Hypothalamus (tissue), 51 donors: ENCODE measurements around the gene MAML1.
"Not testable (repeated sequence)": the region's sequence is repeated elsewhere in the genome, so short reads cannot be mapped to it uniquely, and the experiment has no call there.

Experiments used
- DNase-seq, 51 donors: peaks; one replicate each; lab custom pipeline; 2025; lab: John Stamatoyannopoulos, UW

MAML1 gene

DNA sequence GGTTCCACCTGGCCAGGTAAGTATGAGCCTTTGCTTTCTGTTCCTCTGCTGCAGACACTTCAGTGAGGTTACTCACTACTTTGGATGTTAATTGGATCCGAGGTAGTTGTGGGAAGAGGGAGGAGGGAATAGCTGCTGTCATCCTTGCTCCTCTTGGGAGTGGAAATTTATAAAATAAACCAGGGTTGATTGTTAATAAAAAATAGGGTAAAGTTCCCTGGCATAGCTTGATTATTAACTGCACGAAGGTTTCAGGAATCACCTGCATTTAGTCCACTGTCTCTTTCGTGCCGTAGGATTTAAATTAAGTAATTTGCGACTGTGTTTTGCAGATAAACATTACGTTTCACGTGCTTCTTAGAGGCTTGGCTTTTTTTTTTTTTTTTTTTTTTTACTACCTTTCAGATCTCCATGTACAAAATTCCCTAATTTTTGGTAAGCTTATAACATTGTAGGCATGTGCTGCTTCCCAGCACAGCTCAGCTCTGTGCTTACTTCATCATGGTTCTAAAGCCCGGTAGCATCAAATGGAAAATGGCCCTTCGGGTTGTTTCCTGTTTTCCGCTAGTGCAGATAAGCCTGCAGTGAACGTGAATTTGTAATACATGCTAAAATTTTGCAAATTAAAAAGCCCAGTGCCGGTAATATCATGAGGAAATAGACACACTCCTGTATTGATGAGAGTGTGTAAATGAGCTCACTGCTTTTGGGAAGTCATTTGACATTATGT lies 34.3 kb downstream of the MAML1 start:
- no peak for DNase-seq

DNA sequence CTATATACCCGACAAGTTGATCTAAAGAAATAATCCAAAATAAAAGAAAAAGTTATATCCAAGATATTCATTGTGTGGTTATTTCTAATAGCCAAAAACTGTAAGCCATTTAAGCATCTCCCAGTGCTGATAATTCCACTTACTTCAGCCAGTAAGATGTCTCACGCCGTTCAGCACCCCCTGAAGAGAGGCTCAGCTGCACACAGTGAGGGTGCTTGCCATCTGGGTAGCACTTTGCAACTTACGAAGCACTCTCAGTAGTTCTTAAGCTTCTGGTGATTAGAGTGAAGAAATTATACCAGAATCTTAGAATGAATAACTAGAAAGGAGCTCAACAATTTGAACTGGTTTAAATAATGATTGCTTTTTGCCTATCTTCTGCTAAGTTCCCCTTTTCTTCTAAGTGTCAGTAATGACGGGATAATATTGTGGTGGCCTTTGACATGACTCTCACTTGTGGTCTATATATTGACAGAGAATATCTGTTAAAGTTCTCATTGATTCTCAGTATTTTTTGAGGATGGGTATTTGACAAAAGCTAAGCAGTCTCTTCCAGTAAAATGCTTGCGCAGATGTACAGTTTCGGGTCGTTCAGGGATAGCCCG lies 35.0 kb downstream of the MAML1 start:
- no peak for DNase-seq

DNA sequence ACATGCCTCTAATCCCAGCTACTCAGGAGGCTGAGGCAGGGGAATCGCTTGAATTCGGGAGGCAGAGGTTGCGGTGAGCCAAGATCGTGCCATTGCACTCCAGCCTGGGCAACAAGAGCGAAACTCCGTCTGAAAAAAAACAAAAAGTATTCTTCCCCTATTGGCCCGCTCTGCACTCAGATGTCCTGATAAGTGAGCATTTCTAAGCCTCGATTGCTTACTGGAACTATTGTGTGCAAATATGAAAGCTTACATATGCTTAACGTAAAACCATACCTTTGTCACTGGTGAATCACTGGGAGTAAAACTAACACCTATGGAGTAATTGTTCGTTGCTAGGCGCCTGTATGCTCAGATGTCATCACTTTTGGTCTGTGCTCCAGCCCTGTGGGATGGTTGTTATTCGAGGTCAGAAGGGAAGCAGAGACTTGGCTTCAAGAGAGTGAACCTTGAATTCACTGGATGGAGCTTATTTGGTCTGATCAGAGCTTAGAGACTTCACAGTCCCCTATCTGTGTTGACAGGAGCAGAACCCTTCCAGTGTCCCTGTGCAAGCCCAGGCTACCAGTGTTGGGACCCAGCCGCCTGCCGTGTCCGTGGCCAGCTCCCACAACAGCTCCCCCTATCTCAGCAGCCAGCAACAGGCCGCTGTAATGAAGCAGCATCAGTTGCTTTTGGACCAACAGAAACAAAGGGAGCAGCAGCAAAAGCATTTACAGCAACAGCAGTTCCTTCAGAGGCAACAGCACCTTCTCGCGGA lies 35.9 kb downstream of the MAML1 start:
- no peak for DNase-seq

DNA sequence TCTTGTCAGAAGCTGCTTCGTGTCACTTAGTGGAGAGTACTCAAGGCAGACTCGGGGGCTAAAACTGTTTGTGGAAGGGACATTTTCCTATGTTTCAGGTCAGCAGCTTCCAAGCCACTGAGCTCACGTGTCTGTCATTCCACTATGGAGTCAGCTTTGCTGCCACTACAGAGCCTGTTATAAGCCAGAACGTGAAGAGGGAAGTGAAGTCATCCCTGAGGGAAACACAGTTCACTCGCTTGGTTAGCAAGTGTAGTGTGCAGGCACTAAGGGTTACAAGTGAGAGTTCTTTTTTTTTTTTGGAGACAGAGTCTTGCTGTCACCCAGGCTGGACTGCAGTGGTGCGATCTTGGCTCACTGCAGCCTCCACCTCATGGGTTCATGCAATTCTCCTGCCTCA lies 36.6 kb downstream of the MAML1 start:
- DNase-seq: no peak

DNA sequence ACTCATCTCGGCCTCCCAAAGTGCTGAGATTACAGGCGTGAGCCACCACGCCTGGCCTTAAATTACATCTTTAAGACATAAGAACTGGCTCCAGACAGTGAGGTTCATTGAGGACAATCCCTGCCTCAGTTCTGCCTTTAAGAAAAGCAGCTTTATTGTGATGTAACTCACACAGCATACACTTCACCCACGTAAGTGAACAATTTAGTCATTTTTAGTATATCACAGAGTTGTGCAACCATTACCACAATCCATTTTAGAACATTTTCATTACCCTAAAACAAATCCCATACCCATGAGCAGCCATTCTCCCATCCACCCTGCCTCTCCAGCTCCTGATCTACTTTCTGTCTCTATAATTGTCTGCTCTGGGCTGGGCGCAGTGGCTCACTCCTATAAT lies 37.2 kb downstream of the MAML1 start:
- no peak for DNase-seq

DNA sequence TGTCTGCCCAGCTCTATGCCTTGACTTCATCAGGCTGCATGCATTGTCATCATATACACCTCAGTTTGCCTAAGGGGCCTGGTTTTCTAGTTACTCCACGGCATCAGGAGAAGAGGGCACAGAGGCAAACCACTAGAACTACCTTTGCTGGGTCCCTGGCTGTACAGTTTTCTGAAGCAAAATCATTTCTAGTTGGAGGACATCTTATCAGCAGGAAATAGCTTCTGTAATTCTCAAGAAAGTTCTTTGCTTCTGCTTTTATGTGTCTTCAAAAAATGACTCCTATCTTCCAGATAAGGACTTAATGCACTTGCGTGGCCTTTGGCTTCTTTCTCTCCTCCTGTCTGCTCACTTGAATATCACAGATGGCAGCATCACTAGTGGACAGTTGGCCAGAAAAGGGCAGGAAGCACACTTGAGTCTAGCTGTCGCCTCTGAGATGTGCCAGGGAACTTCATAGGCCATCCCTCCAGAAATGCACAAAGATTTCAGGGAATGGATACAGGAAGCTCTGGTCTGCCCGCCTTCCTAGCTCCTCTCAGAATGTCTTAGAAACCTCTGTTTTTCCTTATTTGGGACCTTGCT lies 38.8 kb downstream of the MAML1 start:
- DNase-seq: no peak

DNA sequence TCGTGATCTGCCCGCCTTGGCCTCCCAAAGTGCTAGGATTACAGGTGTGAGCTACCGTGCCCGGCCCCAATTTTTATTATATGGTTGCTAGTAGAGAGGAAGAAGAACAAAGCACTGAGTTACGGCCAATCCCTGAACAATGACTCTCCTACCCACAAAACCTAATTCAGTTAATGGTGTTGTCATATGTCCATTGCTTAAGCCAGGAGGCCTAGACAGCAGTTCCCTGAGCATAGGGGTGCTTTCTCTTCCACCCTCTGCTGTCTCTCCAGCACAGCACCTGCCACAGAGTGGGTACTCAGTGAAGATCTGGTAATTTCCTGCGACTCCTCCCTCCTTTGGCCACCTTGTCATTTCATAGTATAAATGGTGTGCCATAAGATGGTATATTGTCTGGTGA lies 39.7 kb downstream of the MAML1 start:
- DNase-seq: no peak

DNA sequence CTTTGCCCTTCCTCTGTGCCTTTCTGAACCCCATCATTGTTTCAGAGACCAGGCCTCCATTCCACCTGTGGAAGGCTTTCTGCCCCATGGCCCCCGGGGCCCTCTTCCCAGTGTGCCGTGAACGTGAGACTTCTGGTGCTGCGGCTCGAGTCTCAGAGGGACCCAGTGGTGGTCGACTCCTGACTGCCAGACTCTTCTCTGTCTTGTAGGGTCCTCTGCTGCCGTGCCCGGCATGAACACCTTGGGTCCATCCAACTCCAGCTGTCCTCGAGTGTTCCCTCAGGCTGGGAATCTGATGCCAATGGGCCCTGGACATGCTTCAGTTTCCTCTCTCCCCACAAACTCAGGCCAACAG lies 41.0 kb downstream of the MAML1 start:
- no peak for DNase-seq

DNA sequence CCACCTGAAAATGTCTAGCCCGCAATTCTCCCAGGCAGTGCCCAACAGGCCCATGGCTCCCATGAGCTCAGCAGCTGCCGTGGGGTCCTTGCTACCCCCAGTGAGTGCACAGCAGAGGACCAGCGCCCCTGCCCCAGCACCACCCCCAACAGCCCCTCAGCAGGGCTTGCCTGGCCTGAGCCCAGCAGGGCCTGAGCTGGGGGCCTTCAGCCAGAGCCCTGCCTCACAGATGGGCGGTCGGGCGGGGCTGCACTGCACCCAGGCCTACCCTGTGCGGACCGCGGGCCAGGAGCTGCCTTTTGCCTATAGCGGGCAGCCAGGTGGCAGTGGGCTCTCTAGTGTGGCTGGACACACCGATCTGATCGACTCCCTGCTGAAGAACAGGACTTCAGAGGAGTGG lies 41.8 kb downstream of the MAML1 start:
- no peak for DNase-seq

DNA sequence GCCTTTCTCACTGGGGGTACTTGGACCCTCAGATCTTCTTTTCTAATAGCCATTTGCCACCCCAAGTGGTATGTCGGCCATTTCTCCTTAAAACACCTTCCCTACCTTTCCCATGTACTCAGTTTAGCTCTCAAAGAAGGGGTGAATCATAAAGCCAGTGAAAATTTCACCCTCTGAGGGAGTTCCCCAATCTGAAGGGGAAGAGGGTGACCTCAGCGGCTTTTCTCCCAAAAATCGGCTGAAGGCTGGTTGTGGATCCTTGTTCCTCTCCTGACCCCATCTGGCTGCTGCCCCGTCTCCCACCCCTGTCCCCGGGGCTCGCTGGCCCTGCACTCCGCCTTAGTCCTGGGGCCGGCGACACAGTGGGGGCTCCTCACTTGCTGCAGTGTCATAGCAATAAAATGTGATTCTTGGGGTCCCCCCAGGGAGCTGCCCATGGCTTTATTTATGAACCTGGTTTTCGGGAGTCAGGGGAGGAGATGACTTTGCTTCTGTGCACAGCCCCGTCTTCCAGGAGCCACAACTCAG lies 43.9 kb downstream of the MAML1 start:
- no peak for DNase-seq

DNA sequence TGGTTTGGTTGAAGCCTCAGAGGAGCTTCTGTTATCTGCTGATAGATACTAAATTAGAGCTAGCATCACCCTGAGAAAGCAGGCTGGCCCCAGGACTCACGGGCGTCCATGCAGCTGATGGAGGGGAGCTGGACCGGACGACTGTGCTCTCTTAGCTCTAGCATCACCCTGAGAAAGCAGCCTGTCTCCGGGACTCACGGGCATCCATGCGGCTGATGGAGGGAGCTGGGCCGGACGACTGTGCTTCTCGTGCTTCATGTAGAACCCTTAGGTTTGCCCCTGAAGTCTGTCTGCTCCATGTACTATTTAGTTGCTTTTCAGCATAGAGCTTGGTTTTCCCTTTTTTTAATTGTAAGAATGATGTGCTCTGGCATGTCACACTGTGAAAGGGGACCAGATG lies 44.8 kb downstream of the MAML1 start:
- DNase-seq: no peak

DNA sequence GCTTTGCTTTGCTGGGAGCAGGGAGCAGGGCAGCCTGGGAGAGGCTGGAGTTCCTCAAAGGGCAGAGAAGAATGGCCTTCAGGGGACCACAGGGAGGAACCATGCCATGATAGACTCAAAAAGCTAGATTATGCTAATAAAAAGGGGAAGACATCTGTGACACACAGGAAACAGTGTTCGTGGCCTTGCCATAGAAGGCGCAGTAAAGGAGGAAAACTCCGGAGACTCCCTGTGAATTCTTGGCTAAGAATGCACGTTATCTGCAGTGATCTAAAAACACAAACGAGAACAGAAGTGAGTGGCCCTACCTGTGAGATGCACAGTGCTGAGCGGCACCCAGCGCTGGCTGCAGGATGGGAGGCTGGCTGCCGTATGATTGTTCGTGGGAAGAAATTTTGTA lies 45.3 kb downstream of the MAML1 start:
- no peak for DNase-seq

DNA sequence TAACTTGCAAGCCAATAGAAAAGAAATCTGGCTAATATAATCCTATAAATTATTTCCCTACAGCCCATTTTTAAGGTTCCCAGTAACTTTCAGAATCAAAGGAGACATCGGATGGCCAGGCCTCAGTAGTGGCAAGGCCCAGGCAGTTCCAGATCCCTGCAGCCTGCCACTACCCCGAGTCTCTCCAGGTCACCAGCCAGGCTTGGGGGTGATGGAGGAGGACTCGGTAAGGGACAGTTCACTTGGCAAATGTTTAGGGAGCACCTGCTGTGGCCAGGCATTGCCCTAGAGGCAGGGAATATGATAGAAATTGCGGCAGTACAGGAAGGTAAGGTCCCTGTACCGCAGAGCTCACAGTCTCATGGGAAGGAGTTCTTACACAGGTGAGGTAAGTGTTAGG lies 46.0 kb downstream of the MAML1 start:
- no peak for DNase-seq

DNA sequence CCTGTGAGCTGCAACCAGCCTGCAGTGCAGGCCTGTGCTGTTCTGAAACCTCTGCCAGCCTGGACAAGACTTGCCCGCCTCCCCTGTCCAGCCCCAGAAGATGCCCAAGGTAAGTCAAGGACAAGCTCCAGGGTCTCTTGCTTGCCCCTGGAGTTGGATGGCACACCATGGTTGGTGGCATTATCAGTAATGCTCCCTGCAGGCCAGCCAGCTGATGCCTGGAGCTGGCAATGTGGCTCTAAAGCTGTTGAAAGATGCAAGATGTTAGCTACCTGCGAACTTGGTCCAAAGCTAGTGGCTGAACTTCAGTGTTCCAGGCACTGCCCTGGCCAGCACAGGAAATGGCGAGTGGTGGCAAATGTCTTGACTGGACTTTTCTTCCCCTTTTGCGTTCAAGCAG lies 47.2 kb downstream of the MAML1 start:
- no peak for DNase-seq

DNA sequence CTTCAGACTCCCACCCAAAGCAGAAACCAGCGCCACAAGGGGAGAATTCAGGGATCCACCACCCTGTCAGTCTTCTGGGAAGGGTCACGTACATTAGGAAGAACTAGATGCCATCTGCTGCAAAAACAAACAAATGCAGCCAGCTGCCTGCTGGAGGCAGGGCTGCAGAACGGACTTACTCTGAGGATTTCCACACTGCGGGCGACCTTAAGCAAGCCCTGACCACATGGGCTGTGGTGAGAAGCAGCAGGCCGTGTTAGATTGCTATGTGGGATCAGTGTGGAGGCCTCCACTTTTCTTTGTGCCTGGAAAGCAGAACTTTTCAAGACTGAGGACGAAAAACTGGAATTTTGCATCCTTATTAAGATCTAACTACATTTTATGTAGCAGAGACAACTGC lies 47.7 kb downstream of the MAML1 start:
- no peak for DNase-seq

DNA sequence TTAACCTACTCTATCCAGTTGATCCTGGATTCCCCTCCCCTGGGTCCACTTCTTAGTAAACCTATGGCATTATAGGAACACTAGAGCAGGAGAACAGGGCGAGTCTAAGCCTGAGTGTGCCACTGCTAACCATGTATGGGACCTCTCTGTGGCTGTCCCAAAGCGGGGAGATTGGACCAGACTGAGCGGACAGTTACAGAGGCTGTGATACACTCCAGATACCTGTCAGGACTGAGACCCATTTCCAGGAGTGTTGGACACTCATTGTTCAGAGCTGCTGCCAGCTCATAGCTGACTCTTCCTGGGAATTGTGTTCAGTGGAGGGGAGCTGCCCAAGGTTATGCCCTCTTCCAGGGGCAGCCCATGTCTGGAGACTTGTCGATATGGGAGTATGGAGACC lies 49.2 kb downstream of the MAML1 start:
- no peak for DNase-seq

DNA sequence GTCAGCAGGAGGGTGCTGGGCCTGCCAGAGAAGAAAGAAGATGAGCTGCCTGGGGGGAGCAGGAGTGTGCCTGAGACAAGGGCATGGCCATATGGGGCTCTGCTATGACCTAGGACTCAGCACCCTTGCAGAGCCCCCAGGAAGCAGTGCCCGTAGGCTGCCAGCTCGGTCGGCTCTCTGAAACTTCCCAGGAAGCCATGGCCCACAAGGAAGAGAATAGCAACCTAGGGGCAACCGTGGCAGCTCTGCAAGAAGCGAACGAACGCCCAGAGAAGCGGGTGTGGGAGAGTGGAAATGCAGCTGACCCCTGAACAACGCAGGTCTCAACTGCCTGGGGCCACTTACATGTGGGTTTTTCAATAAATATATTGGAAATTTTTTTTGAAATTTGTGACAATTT lies 50.5 kb downstream of the MAML1 start:
- no peak for DNase-seq

DNA sequence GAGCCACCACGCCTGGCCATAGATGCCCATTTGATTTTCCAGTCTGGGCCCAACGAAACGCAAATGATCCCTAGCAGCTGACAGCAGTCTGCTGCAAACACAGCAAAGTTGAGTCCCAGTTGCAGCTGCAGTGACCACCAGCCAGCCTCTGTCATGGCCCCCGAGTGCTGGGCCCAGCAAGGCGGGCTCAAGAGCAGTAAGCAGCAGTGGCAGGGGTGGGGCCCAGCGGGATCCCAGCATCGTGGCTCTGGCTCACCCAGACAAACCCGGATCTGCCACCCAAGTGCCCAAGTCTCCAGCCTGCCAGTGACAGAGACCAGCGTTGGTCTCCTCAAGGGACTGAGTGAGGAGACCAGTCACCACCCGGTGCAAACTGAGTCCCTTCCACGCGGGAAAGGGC lies 54.2 kb downstream of the MAML1 start:
- no peak for DNase-seq

DNA sequence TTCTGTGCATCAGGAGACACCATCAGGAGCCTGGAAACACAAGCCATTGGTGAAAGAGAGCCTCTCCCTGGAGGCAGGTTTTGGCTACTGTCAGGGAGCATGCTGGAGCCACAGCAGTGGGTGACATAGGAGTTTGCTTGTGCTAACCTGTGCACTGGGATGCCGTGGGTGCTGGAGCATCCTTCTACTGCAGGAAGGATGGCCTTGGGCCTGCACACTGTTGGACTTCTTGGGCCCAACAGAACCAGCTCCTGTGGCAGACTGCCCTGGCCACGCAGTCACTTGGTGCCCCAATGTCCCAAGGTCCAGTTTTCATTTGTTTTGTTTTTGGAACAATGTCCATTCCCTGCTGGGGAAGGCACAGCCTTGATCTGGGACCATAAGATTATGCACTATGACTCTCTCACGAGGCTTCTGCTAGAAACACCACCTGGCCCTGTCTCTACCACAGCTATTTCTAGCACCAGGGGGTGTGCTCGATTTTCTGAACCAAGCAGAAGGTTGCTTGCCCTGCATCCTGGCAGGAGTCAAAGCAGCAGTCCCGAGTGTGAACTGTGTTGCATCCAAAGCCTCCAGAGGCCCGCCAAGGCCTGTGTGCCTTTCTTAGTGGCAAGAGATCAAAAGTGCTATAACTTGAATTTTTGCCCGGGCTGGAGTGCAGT lies 55.7 kb downstream of the MAML1 start:
- DNase-seq: no peak

DNA sequence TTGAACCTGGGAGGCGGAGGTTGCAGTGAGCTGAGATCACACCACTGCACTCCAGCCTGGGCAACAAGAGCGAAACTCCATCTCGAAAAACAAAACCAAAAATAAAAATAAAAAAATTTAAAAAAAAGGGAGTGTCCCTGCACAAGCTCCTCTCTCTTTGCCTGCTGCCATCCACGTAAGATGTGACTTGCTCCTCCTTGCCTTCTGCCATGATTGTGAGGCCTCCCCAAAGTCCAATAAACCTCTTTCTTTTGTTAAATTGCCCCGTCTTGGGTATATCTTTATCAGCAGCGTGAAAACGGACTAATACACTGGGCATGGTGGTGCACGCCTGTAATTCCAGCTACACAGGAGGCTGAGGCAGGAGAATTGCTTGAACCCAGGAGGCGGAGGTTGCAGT lies 56.7 kb downstream of the MAML1 start:
- not testable (repeated sequence) for DNase-seq
